ENCODE data around the gene CDH13.
A peak's percentile ranks its signal among the peaks of the same experiment; 100 is the strongest.

Gene CDH13

DNA sequence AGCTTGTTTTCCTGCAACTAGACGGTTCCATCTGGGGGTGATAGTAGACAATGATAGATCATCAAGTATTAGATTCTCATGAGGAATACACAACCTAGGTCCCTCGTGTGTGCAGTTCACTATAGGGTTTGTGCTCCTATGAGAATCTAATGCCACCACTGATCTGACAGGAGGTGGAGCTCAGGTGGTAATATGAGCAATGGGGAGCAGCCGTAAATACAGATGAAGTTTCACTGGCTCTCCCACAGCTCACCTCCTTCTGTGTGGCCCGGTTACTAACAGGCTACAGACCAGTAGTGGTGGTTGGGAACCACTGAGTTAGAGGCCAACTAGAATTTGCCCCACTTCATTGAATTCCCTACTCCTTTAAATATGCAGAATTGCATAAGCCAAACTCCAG, 1033.5 kb downstream of the CDH13 start:
- Histone ChIP-seq H3K4me1 (ENCODE audit: control insufficient read depth, insufficient read depth, low read length) (no peaks in the 10 kb centered on the region), H3K4me3 (ENCODE audit: low read depth, low read length) (no peak overlapping the region), H3K9me3 (ENCODE audit: control insufficient read depth, insufficient read depth, low read depth, low read length) (no peaks in the 10 kb centered on the region), H3K36me3 (ENCODE audit: control insufficient read depth in 2 of 2, insufficient read depth in 1 of 2, low read length in 2 of 2) (no peaks in the 10 kb centered on the region), H3K27ac (ENCODE audit: extremely low read depth, low read depth, low read length) (no peak overlapping the region)
- ChIA-PET CTCF (interaction anchor here (0.7 kb wide), 1 partner anchor 98 kb away, joined by 3 read pairs; no protein-coding TSS in a partner anchor), POLR2A (no interaction called here)
- no peak for TF ChIP-seq ZNF24 (tag by site-specific recombination; IDR thresholded peaks at IDR 0.05)
- peak; percentile 93 for TF ChIP-seq ZNF610 (tag by site-specific recombination; IDR thresholded peaks at IDR 0.05; ENCODE audit: borderline replicate concordance)

GRCh38 chr16:83661656-83662055, 1034.9 kb downstream of the CDH13 start:
- Histone ChIP-seq H3K27ac (ENCODE audit: extremely low read depth, low read depth, low read length) (no peak overlapping the region), H3K9me3 (ENCODE audit: control insufficient read depth, insufficient read depth, low read depth, low read length) (no peaks in the 10 kb centered on the region), H3K4me3 (ENCODE audit: low read depth, low read length) (no peak overlapping the region), H3K4me1 (ENCODE audit: control insufficient read depth, insufficient read depth, low read length) (no peaks in the 10 kb centered on the region), H3K36me3 (ENCODE audit: control insufficient read depth in 2 of 2, insufficient read depth in 1 of 2, low read length in 2 of 2) (no peaks in the 10 kb centered on the region)
- TF ChIP-seq ZNF776 (tag by site-specific recombination; IDR thresholded peaks at IDR 0.05; ENCODE audit: borderline replicate concordance) (no peak), ZNF548 (tag by site-specific recombination; IDR thresholded peaks at IDR 0.05) (no peak), ZSCAN18 (tag by site-specific recombination; IDR thresholded peaks at IDR 0.05) (no peak)
- POLR2A ChIA-PET, result no interaction called here
- CTCF ChIA-PET, result no interaction called here

DNA sequence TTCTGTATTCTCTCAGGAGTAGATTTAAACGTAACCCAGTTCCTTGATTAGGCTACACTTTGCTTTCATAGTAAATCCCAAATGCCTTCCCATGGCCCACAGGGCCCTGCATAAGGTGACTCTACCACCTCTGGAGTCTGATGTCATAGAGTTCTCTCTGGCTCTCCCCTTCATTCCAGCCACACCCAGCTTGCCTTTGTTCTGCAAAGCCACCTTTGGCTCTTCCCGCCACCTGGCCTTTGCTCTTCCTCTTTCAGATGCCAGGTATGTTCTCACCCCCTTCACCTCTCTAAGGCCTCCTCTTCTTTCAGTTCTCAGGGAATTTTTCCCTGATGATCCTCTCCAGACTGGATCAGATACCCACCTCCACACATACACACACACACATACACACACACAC, 1039.7 kb downstream of the CDH13 start:
- no peak for TF ChIP-seq SETDB1 (IDR thresholded peaks at IDR 0.05; ENCODE audit: insufficient read length, low read length)
- TF ChIP-seq ZNF561 (tag by site-specific recombination; IDR thresholded peaks at IDR 0.05; ENCODE audit: borderline replicate concordance), result no peak
- TF ChIP-seq, protein P1, sequence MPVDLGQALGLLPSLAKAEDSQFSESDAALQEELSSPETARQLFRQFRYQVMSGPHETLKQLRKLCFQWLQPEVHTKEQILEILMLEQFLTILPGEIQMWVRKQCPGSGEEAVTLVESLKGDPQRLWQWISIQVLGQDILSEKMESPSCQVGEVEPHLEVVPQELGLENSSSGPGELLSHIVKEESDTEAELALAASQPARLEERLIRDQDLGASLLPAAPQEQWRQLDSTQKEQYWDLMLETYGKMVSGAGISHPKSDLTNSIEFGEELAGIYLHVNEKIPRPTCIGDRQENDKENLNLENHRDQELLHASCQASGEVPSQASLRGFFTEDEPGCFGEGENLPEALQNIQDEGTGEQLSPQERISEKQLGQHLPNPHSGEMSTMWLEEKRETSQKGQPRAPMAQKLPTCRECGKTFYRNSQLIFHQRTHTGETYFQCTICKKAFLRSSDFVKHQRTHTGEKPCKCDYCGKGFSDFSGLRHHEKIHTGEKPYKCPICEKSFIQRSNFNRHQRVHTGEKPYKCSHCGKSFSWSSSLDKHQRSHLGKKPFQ (tag by site-specific recombination; IDR thresholded peaks at IDR 0.05), result no peak
- no peak for TF ChIP-seq ZNF777 (tag by site-specific recombination; IDR thresholded peaks at IDR 0.05; ENCODE audit: borderline replicate concordance)
- no peak for TF ChIP-seq ZNF555 (tag by site-specific recombination; conservative IDR thresholded peaks at IDR 0.05)
- TF ChIP-seq, protein P2, sequence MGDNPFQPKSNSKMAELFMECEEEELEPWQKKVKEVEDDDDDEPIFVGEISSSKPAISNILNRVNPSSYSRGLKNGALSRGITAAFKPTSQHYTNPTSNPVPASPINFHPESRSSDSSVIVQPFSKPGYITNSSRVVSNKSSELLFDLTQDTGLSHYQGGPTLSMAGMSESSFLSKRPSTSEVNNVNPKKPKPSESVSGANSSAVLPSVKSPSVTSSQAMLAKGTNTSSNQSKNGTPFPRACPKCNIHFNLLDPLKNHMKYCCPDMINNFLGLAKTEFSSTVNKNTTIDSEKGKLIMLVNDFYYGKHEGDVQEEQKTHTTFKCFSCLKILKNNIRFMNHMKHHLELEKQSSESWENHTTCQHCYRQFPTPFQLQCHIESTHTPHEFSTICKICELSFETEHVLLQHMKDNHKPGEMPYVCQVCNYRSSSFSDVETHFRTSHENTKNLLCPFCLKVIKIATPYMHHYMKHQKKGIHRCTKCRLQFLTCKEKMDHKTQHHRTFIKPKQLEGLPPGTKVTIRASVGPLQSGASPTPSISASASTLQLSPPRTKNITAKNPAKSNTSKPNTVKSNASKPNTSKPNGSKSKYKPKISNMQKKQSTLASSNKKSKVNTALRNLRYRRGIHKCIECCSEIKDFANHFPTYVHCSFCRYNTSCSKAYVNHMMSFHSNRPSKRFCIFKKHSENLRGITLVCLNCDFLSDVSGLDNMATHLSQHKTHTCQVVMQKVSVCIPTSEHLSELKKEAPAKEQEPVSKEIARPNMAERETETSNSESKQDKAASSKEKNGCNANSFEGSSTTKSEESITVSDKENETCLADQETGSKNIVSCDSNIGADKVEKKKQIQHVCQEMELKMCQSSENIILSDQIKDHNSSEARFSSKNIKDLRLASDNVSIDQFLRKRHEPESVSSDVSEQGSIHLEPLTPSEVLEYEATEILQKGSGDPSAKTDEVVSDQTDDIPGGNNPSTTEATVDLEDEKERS (tag by site-specific recombination; IDR thresholded peaks at IDR 0.05), result no peak
- no peak for TF ChIP-seq ZSCAN23 (tag by site-specific recombination; IDR thresholded peaks at IDR 0.05)
- no peak for TF ChIP-seq ZNF416 (tag by site-specific recombination; IDR thresholded peaks at IDR 0.05)
- no peak for TF ChIP-seq ZNF792 (tag by site-specific recombination; IDR thresholded peaks at IDR 0.05)
- TF ChIP-seq ZNF791 (tag by site-specific recombination; IDR thresholded peaks at IDR 0.05), result no peak
- TF ChIP-seq YY2 (tag by site-specific recombination; IDR thresholded peaks at IDR 0.05), result no peak
- TF ChIP-seq ZNF362 (tag by site-specific recombination; IDR thresholded peaks at IDR 0.05), result no peak
- no peak for TF ChIP-seq KLF9 (tag by site-specific recombination; IDR thresholded peaks at IDR 0.05; ENCODE audit: low read depth)
- TF ChIP-seq ZNF501 (tag by site-specific recombination; IDR thresholded peaks at IDR 0.05), result no peak
- no peaks in the 10 kb centered on the region for H3K4me1 ChIP-seq (ENCODE audit: control insufficient read depth, insufficient read depth, low read length)
- H3K27ac ChIP-seq (ENCODE audit: extremely low read depth, low read depth, low read length), result no peak overlapping the region
- POLR2A ChIA-PET, result no interaction called here
- H3K9me3 ChIP-seq (ENCODE audit: control insufficient read depth, insufficient read depth, low read depth, low read length), result no peaks in the 10 kb centered on the region
- H3K36me3 ChIP-seq (ENCODE audit: control insufficient read depth in 2 of 2, insufficient read depth in 1 of 2, low read length in 2 of 2), result no peaks in the 10 kb centered on the region
- CTCF ChIA-PET, result no interaction called here
- no peak overlapping the region for H3K4me3 ChIP-seq (ENCODE audit: low read depth, low read length)

Data from HEK293 (cell line).